Measurements from ENCODE around the gene TSHZ2. TPM values are rescaled to one million over a fixed set of nuclear protein-coding genes. Genes with fewer than 3 reads are reported as not detected.

The TSHZ2 gene
- total and polyA plus RNA-seq, 9 donors, result 7.3 to 23.1 (median 12.5) TPM

- DNase-seq, result no peak
- Histone ChIP-seq H3K4me3 (ENCODE audit: low read length) (no peak overlapping the region), H3K27ac (ENCODE audit: low read length) (no peak overlapping the region), H3K4me1 (ENCODE audit: control insufficient read depth, insufficient read depth, low read length) (peaks cover 3% of the 10 kb centered on the region), H3K27me3 (ENCODE audit: control insufficient read depth, insufficient read depth, low read length) (no peaks in the 10 kb centered on the region), H3K9me3 (replicated peaks; ENCODE audit: control insufficient read depth, low read depth, low read length) (no peaks in the 10 kb centered on the region), H3K36me3 (ENCODE audit: control insufficient read depth, insufficient read depth, low read length) (no peaks in the 10 kb centered on the region)
- 25% methylated on average over 2 of the region's 2 CpGs for WGBS (ENCODE audit: insufficient coverage)
These were observed 309.5 kb downstream of the TSHZ2 start for GRCh38 chr20:53281557-53282117.

- Histone ChIP-seq H3K9me3 (replicated peaks; ENCODE audit: control insufficient read depth, low read depth, low read length) (no peaks in the 10 kb centered on the region), H3K4me3 (ENCODE audit: low read length) (no peak overlapping the region), H3K4me1 (ENCODE audit: control insufficient read depth, insufficient read depth, low read length) (no peaks in the 10 kb centered on the region), H3K27me3 (ENCODE audit: control insufficient read depth, insufficient read depth, low read length) (no peaks in the 10 kb centered on the region), H3K27ac (ENCODE audit: low read length) (no peak overlapping the region), H3K36me3 (ENCODE audit: control insufficient read depth, insufficient read depth, low read length) (no peaks in the 10 kb centered on the region)
- no peak for DNase-seq
- WGBS (ENCODE audit: insufficient coverage), result 78% methylated on average over 5 of the region's 11 CpGs
These were observed 310.2 kb downstream of the TSHZ2 start for GRCh38 chr20:53282217-53282955.

- no peaks in the 10 kb centered on the region for H3K4me1 ChIP-seq (ENCODE audit: control insufficient read depth, insufficient read depth, low read length)
- 43% methylated on average over 1 of the region's 2 CpGs for WGBS (ENCODE audit: insufficient coverage)
- no peaks in the 10 kb centered on the region for H3K36me3 ChIP-seq (ENCODE audit: control insufficient read depth, insufficient read depth, low read length)
- H3K27ac ChIP-seq (ENCODE audit: low read length), result no peak overlapping the region
- no peaks in the 10 kb centered on the region for H3K9me3 ChIP-seq (replicated peaks; ENCODE audit: control insufficient read depth, low read depth, low read length)
- H3K27me3 ChIP-seq (ENCODE audit: control insufficient read depth, insufficient read depth, low read length), result no peaks in the 10 kb centered on the region
- DNase-seq, result no peak
- no peak overlapping the region for H3K4me3 ChIP-seq (ENCODE audit: low read length)
These were observed 310.9 kb downstream of the TSHZ2 start for GRCh38 chr20:53283011-53283410.

GRCh38 chr20:53283597-53283996 is 311.4 kb downstream of the TSHZ2 start:
- Histone ChIP-seq H3K9me3 (replicated peaks; ENCODE audit: control insufficient read depth, low read depth, low read length) (no peaks in the 10 kb centered on the region), H3K27me3 (ENCODE audit: control insufficient read depth, insufficient read depth, low read length) (no peaks in the 10 kb centered on the region), H3K36me3 (ENCODE audit: control insufficient read depth, insufficient read depth, low read length) (no peaks in the 10 kb centered on the region), H3K4me3 (ENCODE audit: low read length) (no peak overlapping the region), H3K4me1 (ENCODE audit: control insufficient read depth, insufficient read depth, low read length) (no peaks in the 10 kb centered on the region), H3K27ac (ENCODE audit: low read length) (no peak overlapping the region)
- DNase-seq, result no peak
- no CpG with 5 or more reads among the region's 3 CpGs for WGBS (ENCODE audit: insufficient coverage)

- 100% methylated on average over 1 of the region's 11 CpGs for WGBS (ENCODE audit: insufficient coverage)
- DNase-seq, result no peak
- Histone ChIP-seq H3K4me1 (ENCODE audit: control insufficient read depth, insufficient read depth, low read length) (no peaks in the 10 kb centered on the region), H3K9me3 (replicated peaks; ENCODE audit: control insufficient read depth, low read depth, low read length) (no peaks in the 10 kb centered on the region), H3K27me3 (ENCODE audit: control insufficient read depth, insufficient read depth, low read length) (no peaks in the 10 kb centered on the region), H3K36me3 (ENCODE audit: control insufficient read depth, insufficient read depth, low read length) (no peaks in the 10 kb centered on the region), H3K4me3 (ENCODE audit: low read length) (no peak overlapping the region), H3K27ac (ENCODE audit: low read length) (no peak overlapping the region)
These were observed 312.1 kb downstream of the TSHZ2 start for GRCh38 chr20:53284256-53284655.

GRCh38 chr20:53284696-53285095 is 312.5 kb downstream of the TSHZ2 start:
- Histone ChIP-seq H3K9me3 (replicated peaks; ENCODE audit: control insufficient read depth, low read depth, low read length) (no peaks in the 10 kb centered on the region), H3K27ac (ENCODE audit: low read length) (no peak overlapping the region), H3K4me3 (ENCODE audit: low read length) (no peak overlapping the region), H3K27me3 (ENCODE audit: control insufficient read depth, insufficient read depth, low read length) (no peaks in the 10 kb centered on the region), H3K36me3 (ENCODE audit: control insufficient read depth, insufficient read depth, low read length) (no peaks in the 10 kb centered on the region), H3K4me1 (ENCODE audit: control insufficient read depth, insufficient read depth, low read length) (no peaks in the 10 kb centered on the region)
- no peak for DNase-seq
- 80% methylated on average over 3 of the region's 11 CpGs for WGBS (ENCODE audit: insufficient coverage)

GRCh38 chr20:53287357-53288042 is 315.3 kb downstream of the TSHZ2 start:
- WGBS (ENCODE audit: insufficient coverage), result no CpG with 5 or more reads among the region's 2 CpGs
- H3K9me3 ChIP-seq (replicated peaks; ENCODE audit: control insufficient read depth, low read depth, low read length), result no peaks in the 10 kb centered on the region
- no peaks in the 10 kb centered on the region for H3K4me1 ChIP-seq (ENCODE audit: control insufficient read depth, insufficient read depth, low read length)
- H3K27me3 ChIP-seq (ENCODE audit: control insufficient read depth, insufficient read depth, low read length), result no peaks in the 10 kb centered on the region
- no peak overlapping the region for H3K27ac ChIP-seq (ENCODE audit: low read length)
- DNase-seq, result no peak
- no peaks in the 10 kb centered on the region for H3K36me3 ChIP-seq (ENCODE audit: control insufficient read depth, insufficient read depth, low read length)
- H3K4me3 ChIP-seq (ENCODE audit: low read length), result no peak overlapping the region

GRCh38 chr20:53291548-53291947 is 319.4 kb downstream of the TSHZ2 start:
- H3K4me3 ChIP-seq (ENCODE audit: low read length), result no peak overlapping the region
- no peaks in the 10 kb centered on the region for H3K4me1 ChIP-seq (ENCODE audit: control insufficient read depth, insufficient read depth, low read length)
- no peaks in the 10 kb centered on the region for H3K36me3 ChIP-seq (ENCODE audit: control insufficient read depth, insufficient read depth, low read length)
- no peak for DNase-seq
- H3K27ac ChIP-seq (ENCODE audit: low read length), result no peak overlapping the region
- no peaks in the 10 kb centered on the region for H3K27me3 ChIP-seq (ENCODE audit: control insufficient read depth, insufficient read depth, low read length)
- H3K9me3 ChIP-seq (replicated peaks; ENCODE audit: control insufficient read depth, low read depth, low read length), result no peaks in the 10 kb centered on the region
- WGBS (ENCODE audit: insufficient coverage), result 84% methylated on average over 3 of the region's 3 CpGs

GRCh38 chr20:53292347-53292746 is 320.2 kb downstream of the TSHZ2 start:
- no peaks in the 10 kb centered on the region for H3K4me1 ChIP-seq (ENCODE audit: control insufficient read depth, insufficient read depth, low read length)
- no peaks in the 10 kb centered on the region for H3K36me3 ChIP-seq (ENCODE audit: control insufficient read depth, insufficient read depth, low read length)
- H3K9me3 ChIP-seq (replicated peaks; ENCODE audit: control insufficient read depth, low read depth, low read length), result no peaks in the 10 kb centered on the region
- no peak for DNase-seq
- H3K4me3 ChIP-seq (ENCODE audit: low read length), result no peak overlapping the region
- WGBS (ENCODE audit: insufficient coverage), result no CpG with 5 or more reads among the region's 1 CpG
- H3K27ac ChIP-seq (ENCODE audit: low read length), result no peak overlapping the region
- H3K27me3 ChIP-seq (ENCODE audit: control insufficient read depth, insufficient read depth, low read length), result no peaks in the 10 kb centered on the region

- DNase-seq, result no peak
- WGBS (ENCODE audit: insufficient coverage), result no CpG with 5 or more reads among the region's 3 CpGs
- Histone ChIP-seq H3K4me3 (ENCODE audit: low read length) (no peak overlapping the region), H3K36me3 (ENCODE audit: control insufficient read depth, insufficient read depth, low read length) (no peaks in the 10 kb centered on the region), H3K4me1 (ENCODE audit: control insufficient read depth, insufficient read depth, low read length) (no peaks in the 10 kb centered on the region), H3K9me3 (replicated peaks; ENCODE audit: control insufficient read depth, low read depth, low read length) (no peaks in the 10 kb centered on the region), H3K27me3 (ENCODE audit: control insufficient read depth, insufficient read depth, low read length) (no peaks in the 10 kb centered on the region), H3K27ac (ENCODE audit: low read length) (no peak overlapping the region)
These were observed 322.6 kb downstream of the TSHZ2 start for GRCh38 chr20:53294804-53295203.
